HG03097 (cell line): ENCODE data around the gene SUPT5H.

Experiments
- ATAC-seq: cut with Tn5 transposase; IDR thresholded peaks from one replicate; pipeline ENCODE4 v1.9.1; 2021; ENCODE audit not compliant: unreplicated experiment, low FRiP score

Gene SUPT5H

GRCh38 chr19:39492788-39493187 lies 47.4 kb downstream of the SUPT5H start:
- no peak for ATAC-seq

- no peak for ATAC-seq
These were observed 49.3 kb downstream of the SUPT5H start for GRCh38 chr19:39494661-39495060.

- no peak for ATAC-seq
These were observed 50.7 kb downstream of the SUPT5H start for GRCh38 chr19:39496063-39496462.

GRCh38 chr19:39497701-39497995 lies 52.3 kb downstream of the SUPT5H start:
- no peak for ATAC-seq

- ATAC-seq = no peak
These were observed 52.8 kb downstream of the SUPT5H start for GRCh38 chr19:39497996-39498797.

GRCh38 chr19:39498798-39499642 lies 53.6 kb downstream of the SUPT5H start, which contains the start of gene DLL3:
DLL3 (plus strand) TSS chr19:39498947; CDS start chr19:39498975, 28 bp downstream.
- ATAC-seq = no peak

- ATAC-seq = no peak
These were observed 54.5 kb downstream of the SUPT5H start for GRCh38 chr19:39499932-39500331.

GRCh38 chr19:39500543-39500942 lies 55.2 kb downstream of the SUPT5H start:
- ATAC-seq = no peak

GRCh38 chr19:39501340-39501739 lies 56.0 kb downstream of the SUPT5H start:
- ATAC-seq = no peak

GRCh38 chr19:39502640-39503417 lies 57.4 kb downstream of the SUPT5H start:
- no peak for ATAC-seq

GRCh38 chr19:39506598-39506943 lies 61.2 kb downstream of the SUPT5H start:
- no peak for ATAC-seq

- no peak for ATAC-seq
These were observed 61.7 kb downstream of the SUPT5H start for GRCh38 chr19:39506944-39507714.

- ATAC-seq = no peak
These were observed 62.5 kb downstream of the SUPT5H start for GRCh38 chr19:39507715-39508364.

GRCh38 chr19:39508629-39509028 lies 63.2 kb downstream of the SUPT5H start:
- no peak for ATAC-seq

GRCh38 chr19:39509233-39509632 lies 63.9 kb downstream of the SUPT5H start:
- ATAC-seq = no peak

GRCh38 chr19:39512988-39513387 lies 67.6 kb downstream of the SUPT5H start:
- no peak for ATAC-seq

- no peak for ATAC-seq
These were observed 69.6 kb downstream of the SUPT5H start, which contains the start of gene SELENOV for GRCh38 chr19:39514840-39515550. SELENOV (plus strand) TSS chr19:39515139; CDS start chr19:39515213, 74 bp downstream.

- no peak for ATAC-seq
These were observed 70.3 kb downstream of the SUPT5H start for GRCh38 chr19:39515551-39516191.

GRCh38 chr19:39516270-39516669 lies 70.9 kb downstream of the SUPT5H start:
- ATAC-seq = no peak
